T-helper 1 cell treated with Interleukin-12 subunit alpha and Interleukin-12 subunit beta and Interleukin-4 antibody, amounts not matched to agents 30 μg/mL and 1 μg/mL, for 36 hours (primary cell): ENCODE measurements around the gene PPP1R37.

ENCODE experiments used
- H3K27ac Mint-ChIP-seq: one replicate; pipeline ENCODE4 v1.8.0; 2021; ENCODE audit warnings: mild to moderate bottlenecking, mixed read lengths
- H3K27me3 Mint-ChIP-seq: one replicate; pipeline ENCODE4 v1.8.0; 2021; ENCODE audit warnings: low read depth, mixed read lengths
- H3K36me3 Mint-ChIP-seq: one replicate; pipeline ENCODE4 v1.8.0; 2021; ENCODE audit warnings: low read depth, mixed read lengths
- H3K4me1 Mint-ChIP-seq: one replicate; pipeline ENCODE4 v1.8.0; 2021; ENCODE audit warnings: low read depth, mixed read lengths
- H3K4me3 Mint-ChIP-seq: one replicate; pipeline ENCODE4 v1.8.0; 2021; ENCODE audit warnings: mild to moderate bottlenecking, moderate library complexity, mixed read lengths
- H3K9me3 Mint-ChIP-seq: one replicate; pipeline ENCODE4 v1.8.0; 2021; ENCODE audit warnings: mixed read lengths

Gene PPP1R37

DNA sequence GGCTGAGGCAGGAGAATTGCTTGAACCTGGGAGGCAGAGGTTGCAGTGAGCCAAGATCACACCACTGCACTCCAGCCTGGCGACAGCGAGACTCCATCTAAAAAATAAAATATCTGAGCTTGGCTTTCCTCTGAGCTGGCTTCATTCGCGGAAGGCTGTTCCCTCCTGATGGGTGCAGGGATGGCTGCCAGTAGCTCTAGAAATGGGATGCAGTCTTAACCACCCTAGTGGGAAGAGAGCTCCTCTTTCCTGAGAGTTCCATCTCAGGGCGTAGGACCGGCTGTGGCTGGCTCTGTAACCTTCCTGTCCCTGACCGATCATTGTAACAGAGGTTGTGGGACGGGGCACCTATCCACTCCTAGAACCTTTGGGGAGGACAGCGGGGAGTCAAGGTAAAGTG is 32.4 kb downstream of the PPP1R37 start:
- peaks cover 6% of the 10 kb centered on the region for H3K4me1 Mint-ChIP-seq
- no peaks in the 10 kb centered on the region for H3K27me3 Mint-ChIP-seq
- H3K27ac Mint-ChIP-seq, result no peak overlapping the region
- H3K9me3 Mint-ChIP-seq, result no peaks in the 10 kb centered on the region
- H3K4me3 Mint-ChIP-seq, result no peak overlapping the region
- no peaks in the 10 kb centered on the region for H3K36me3 Mint-ChIP-seq

DNA sequence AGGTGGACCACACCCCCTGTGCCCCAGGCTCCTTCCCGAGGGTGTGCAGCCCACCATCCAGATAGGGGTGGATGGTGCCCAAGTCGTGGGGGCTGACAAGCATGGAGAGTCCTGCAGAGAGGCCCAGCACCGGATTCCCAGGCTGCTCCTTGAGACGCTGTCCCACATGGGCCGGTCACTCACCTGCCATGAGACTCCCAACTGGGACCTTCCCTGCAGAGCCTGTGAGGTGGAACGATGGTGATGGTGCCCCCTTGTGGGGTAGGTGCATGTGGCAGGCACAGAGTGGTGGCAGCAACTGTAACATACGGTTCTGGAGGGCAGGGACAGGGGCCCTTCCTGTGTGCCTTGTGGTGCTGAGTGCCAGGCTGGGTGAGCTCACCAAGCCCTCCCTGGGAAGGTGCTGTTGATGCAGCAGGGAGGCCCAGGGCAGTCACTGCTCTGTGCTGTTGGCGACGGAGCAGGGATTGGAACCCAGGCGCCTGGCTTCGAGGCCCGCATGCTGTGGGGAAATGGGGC is 33.1 kb downstream of the PPP1R37 start:
- Mint-ChIP-seq H3K9me3 (no peaks in the 10 kb centered on the region), H3K27me3 (no peaks in the 10 kb centered on the region), H3K4me1 (peaks cover 4% of the 10 kb centered on the region), H3K36me3 (no peaks in the 10 kb centered on the region), H3K27ac (no peak overlapping the region), H3K4me3 (no peak overlapping the region)

DNA sequence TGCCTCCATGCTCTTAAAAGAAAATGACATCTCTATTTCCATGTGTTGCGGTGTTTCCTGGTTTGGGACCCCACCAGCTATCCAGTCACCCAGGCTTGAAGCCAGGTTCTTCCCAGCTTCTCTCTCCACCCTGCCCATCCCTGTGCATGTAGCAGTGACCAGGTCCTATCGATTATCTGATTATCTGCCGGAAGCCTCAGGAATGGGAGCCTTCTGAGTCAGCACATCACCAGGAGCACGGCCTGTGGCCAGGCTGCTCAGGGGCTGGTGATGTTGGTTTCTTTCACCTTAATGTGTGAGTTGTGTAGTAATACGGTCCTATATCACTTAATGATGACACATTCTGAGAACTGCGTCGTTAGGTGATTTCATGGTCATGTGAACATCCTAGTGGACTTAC is 33.7 kb downstream of the PPP1R37 start:
- peaks cover 2% of the 10 kb centered on the region for H3K4me1 Mint-ChIP-seq
- H3K27me3 Mint-ChIP-seq, result no peaks in the 10 kb centered on the region
- H3K9me3 Mint-ChIP-seq, result no peaks in the 10 kb centered on the region
- no peak overlapping the region for H3K4me3 Mint-ChIP-seq
- H3K27ac Mint-ChIP-seq, result no peak overlapping the region
- no peaks in the 10 kb centered on the region for H3K36me3 Mint-ChIP-seq

DNA sequence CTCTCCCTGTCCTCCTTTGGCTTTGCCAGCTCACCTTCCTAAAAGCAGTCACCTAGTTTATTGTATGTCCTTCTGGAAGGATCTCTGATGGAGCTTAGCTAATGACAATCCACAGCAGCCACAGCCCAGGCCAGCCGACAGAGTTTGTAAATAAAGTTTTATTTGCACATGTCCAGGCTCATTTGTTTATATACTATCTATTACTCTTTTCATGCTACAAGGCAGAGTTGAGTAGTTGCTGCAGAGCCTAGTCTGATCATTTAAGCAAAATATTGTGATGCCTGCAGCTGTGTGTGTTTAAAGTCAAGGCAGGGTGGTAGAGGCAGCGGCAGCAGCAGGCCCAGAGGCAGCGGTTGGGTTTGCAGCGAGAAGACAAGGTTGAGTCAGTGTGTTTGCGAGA is 35.2 kb downstream of the PPP1R37 start:
- H3K27ac Mint-ChIP-seq, result no peak overlapping the region
- peaks cover 2% of the 10 kb centered on the region for H3K4me1 Mint-ChIP-seq
- no peaks in the 10 kb centered on the region for H3K27me3 Mint-ChIP-seq
- no peaks in the 10 kb centered on the region for H3K9me3 Mint-ChIP-seq
- no peak overlapping the region for H3K4me3 Mint-ChIP-seq
- H3K36me3 Mint-ChIP-seq, result no peaks in the 10 kb centered on the region

DNA sequence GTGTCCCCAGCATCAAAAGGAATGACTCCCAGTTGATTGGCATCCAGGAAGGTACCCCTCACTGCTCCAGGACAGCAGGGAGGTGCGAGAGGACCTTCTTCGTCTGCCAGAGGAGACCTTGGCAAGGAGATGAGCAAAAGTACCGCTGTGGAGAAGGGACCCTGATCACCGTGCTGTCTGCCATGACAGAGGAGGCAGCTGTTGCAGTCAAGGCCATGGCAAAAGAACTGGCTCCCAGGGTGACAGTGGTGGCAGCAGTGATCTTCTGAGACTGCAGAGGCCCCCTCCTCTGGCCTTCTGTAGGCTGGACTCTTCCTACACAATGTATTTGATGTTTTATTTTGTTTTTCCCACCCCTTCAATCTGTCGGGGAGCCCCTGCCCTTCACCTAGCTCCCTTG is 35.8 kb downstream of the PPP1R37 start:
- peaks cover 2% of the 10 kb centered on the region for H3K4me1 Mint-ChIP-seq
- no peaks in the 10 kb centered on the region for H3K27me3 Mint-ChIP-seq
- H3K27ac Mint-ChIP-seq, result no peak overlapping the region
- H3K4me3 Mint-ChIP-seq, result no peak overlapping the region
- no peaks in the 10 kb centered on the region for H3K9me3 Mint-ChIP-seq
- H3K36me3 Mint-ChIP-seq, result no peaks in the 10 kb centered on the region

DNA sequence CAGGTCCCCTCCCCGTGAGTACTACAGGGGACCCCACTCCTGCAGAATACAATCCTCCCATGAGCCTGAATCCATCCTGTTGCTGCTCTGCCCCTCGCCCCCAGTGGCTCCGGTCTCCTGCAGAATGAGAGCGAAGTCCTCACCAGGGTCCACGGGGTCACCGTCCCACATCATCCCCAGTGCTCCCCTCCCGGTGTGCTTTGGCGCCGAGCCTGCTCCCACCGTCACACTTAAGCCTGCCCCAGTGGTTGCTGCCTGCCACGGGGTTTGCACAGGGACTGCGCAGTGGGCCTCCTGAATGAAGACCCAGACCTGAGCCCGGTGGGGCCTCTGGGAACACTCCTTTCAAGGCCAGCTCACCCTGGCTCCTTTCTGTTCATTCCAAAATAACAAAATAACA is 37.3 kb downstream of the PPP1R37 start:
- Mint-ChIP-seq H3K36me3 (no peaks in the 10 kb centered on the region), H3K27ac (no peak overlapping the region), H3K9me3 (no peaks in the 10 kb centered on the region), H3K4me1 (peaks cover 4% of the 10 kb centered on the region), H3K4me3 (no peak overlapping the region), H3K27me3 (no peaks in the 10 kb centered on the region)

DNA sequence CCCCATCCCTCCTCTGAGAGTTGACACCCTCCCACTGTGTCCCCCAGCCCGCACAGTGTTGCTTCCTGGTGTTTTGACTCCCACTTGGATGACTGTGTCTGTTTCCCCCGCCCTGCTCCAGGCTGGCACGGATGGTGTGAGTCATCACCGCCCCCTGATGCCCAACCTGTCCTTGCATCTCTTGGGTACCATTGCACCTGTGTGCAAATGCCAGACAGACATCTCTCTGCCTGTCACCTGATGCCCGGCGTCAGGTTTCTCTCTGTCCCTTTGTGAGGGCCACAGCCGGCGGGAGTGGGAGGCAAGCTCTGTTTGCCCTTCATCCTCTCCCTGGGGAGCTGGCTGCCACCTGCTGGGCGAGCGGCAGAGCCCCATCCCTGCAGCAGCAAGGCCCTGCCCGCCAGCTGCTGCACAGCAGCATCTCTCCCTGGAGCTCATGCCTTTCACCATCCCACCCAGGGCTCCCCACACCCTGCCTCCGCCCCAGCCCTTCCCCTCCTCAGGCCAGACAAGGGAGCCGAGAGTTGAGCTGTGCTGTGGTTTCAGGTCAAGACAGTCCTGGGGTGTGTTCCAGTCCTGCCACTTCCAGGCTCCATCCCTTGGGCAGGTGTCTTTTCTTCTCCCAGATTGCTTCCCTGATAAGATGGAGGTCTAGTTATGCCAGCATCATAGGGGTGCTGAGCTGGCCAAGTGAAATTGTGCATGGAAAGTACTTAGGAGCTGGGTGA is 38.1 kb downstream of the PPP1R37 start:
- Mint-ChIP-seq H3K27ac (no peak overlapping the region), H3K4me1 (peaks cover 2% of the 10 kb centered on the region), H3K36me3 (no peaks in the 10 kb centered on the region), H3K9me3 (no peaks in the 10 kb centered on the region), H3K27me3 (no peaks in the 10 kb centered on the region), H3K4me3 (no peak overlapping the region)

DNA sequence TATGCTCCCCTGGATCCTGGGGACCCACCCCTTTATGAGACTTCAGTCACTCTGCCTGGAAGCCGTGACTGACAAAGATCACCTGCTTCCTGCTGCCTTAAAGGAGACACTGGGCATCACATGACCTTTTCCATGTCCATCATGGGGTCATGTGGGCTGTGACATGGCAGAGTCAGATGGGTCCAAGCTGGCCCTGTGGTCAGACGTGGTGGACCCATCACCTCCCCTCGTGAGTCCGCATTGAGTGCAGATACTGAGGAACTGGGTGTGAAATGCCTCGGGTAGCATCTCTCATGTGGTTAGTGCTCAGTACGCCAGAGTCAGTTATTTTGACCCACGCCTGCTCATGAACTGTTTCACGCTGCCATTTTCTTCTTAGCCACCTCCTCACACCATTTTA is 40.7 kb downstream of the PPP1R37 start:
- Mint-ChIP-seq H3K4me1 (peaks cover 8% of the 10 kb centered on the region), H3K36me3 (no peaks in the 10 kb centered on the region), H3K9me3 (no peaks in the 10 kb centered on the region), H3K4me3 (no peak overlapping the region), H3K27me3 (no peaks in the 10 kb centered on the region), H3K27ac (no peak overlapping the region)

DNA sequence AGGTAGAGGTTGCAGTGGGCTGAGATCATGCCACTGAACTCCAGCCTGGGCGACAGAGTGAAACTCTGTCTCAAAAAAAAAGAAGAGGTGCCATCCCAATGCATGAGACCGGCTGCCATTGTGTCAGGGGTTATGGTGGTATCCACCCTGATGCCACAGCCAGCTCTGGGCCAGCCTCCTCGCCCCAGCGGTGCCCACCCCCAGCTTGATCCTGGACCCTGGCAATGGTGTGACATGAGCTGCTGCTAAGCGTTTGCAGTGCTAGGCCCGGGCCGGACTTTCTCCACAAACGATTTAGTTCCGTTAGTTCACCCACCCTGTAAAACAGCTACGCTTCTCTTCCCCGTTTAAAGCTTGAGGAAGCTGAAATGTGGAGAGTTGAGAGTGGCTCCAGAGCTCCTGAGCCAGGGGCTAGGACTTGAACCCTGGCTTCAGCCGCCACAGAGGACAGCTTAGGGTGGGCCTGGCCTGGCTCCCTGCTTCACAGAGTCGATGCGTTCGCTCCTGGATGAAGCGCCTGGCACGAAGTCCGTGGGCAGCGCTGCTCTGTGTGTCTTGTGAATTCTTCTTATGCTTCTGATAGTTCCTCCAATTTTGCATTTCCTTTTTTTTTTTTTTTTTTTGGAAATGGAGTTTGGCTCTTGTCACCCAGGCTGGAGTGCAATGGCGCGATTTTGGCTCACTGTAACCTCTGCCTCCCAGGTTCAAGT is 42.4 kb downstream of the PPP1R37 start:
- H3K36me3 Mint-ChIP-seq, result no peaks in the 10 kb centered on the region
- H3K9me3 Mint-ChIP-seq, result no peaks in the 10 kb centered on the region
- H3K4me1 Mint-ChIP-seq, result peaks cover 8% of the 10 kb centered on the region

DNA sequence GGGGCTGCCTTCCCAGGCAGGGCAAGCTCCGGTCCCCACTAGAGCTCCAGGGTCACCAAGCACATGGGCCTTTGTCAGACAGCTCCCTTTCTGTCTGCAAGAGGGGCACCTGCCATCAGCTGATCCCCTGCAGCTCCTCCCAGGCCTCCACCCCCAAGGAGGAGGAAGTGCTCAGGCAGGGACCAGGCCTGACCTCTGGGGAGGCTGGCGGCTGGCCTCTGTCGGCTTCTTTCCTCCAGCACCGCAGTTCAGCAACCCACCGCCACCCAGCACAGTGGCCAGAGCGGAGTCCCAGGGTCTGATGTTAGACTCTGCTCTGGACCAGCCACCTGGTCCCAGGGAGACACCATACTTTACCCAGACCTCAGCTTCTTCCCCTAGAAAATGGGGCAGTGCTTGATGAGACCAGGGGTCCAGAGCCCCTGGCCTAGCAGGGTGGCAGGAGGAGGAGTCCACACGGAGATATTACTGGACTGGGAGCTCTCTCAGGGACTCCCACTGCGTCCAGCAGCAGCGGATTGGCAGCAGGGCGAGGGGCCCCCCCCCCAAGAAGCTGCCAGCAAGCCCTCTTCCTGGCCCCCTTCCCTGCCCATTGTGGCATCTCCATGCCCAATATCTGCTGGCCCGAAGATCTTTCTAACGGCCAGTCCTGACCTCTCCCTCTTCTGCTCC is 43.7 kb downstream of the PPP1R37 start:
- H3K36me3 Mint-ChIP-seq, result peaks cover 2% of the 10 kb centered on the region
- no peak overlapping the region for H3K27ac Mint-ChIP-seq
- no peaks in the 10 kb centered on the region for H3K27me3 Mint-ChIP-seq
- H3K4me3 Mint-ChIP-seq, result no peak overlapping the region
- peaks cover 8% of the 10 kb centered on the region for H3K4me1 Mint-ChIP-seq
- no peaks in the 10 kb centered on the region for H3K9me3 Mint-ChIP-seq

More for the DNA sequence above, 42.4 kb downstream of the PPP1R37 start:
- Mint-ChIP-seq H3K27me3 (no peaks in the 10 kb centered on the region), H3K27ac (no peak overlapping the region), H3K4me3 (no peak overlapping the region)

DNA sequence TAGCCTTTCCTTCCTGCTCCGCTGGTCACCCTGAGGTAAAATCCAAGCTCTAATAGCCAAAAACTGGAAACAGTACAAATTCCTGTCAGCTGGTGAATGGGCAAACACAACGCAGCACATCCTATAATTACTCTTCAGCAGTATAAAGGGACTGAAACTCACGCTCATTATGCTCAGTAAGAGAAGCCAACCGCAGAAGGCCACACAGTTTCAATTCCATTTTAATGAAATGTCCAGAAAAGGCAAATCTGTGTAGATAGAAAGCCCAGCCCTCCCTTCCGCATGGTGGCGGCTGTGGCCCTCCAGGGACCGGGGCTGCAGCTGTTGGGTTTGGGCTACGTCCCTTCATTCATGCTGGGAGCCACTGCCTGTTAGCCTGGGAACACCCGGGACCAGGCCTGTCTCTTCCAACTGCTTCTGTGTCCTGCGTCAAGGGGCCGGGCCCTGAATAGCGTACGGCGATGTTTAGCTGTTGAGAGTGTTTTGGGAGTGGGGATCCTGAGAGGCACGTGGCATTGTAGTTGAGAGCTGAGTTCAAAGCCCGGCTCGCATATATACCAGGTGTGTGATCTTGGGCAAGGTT is 44.3 kb downstream of the PPP1R37 start:
- H3K27ac Mint-ChIP-seq, result no peak overlapping the region
- no peaks in the 10 kb centered on the region for H3K9me3 Mint-ChIP-seq
- no peak overlapping the region for H3K4me3 Mint-ChIP-seq
- H3K27me3 Mint-ChIP-seq, result no peaks in the 10 kb centered on the region
- peaks cover 2% of the 10 kb centered on the region for H3K36me3 Mint-ChIP-seq
- H3K4me1 Mint-ChIP-seq, result peaks cover 8% of the 10 kb centered on the region

DNA sequence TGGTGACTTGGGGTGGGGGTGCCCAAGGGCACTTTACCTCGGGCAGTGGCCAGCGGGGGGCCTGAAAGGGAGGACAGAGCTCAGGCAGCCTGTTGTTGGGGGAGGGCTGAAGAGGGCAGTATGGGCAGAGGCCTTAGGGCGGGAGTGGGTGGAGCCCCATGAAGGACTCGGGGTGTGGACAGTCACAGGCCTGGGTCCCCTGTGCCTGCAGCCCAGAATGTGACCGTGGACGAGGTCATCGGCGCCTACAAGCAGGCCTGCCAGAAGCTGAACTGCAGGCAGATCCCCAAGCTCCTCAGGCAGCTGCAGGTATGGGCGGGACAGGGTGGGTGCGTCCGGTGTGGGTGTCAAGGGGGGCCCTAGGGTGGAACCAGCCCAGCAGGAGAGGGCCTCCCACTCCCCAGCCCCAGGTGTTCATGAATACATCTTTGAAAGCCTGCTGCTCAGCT is 45.3 kb downstream of the PPP1R37 start:
- no peak overlapping the region for H3K4me3 Mint-ChIP-seq
- H3K27ac Mint-ChIP-seq, result no peak overlapping the region
- no peaks in the 10 kb centered on the region for H3K27me3 Mint-ChIP-seq
- peaks cover 8% of the 10 kb centered on the region for H3K4me1 Mint-ChIP-seq
- no peaks in the 10 kb centered on the region for H3K9me3 Mint-ChIP-seq
- H3K36me3 Mint-ChIP-seq, result peaks cover 6% of the 10 kb centered on the region

DNA sequence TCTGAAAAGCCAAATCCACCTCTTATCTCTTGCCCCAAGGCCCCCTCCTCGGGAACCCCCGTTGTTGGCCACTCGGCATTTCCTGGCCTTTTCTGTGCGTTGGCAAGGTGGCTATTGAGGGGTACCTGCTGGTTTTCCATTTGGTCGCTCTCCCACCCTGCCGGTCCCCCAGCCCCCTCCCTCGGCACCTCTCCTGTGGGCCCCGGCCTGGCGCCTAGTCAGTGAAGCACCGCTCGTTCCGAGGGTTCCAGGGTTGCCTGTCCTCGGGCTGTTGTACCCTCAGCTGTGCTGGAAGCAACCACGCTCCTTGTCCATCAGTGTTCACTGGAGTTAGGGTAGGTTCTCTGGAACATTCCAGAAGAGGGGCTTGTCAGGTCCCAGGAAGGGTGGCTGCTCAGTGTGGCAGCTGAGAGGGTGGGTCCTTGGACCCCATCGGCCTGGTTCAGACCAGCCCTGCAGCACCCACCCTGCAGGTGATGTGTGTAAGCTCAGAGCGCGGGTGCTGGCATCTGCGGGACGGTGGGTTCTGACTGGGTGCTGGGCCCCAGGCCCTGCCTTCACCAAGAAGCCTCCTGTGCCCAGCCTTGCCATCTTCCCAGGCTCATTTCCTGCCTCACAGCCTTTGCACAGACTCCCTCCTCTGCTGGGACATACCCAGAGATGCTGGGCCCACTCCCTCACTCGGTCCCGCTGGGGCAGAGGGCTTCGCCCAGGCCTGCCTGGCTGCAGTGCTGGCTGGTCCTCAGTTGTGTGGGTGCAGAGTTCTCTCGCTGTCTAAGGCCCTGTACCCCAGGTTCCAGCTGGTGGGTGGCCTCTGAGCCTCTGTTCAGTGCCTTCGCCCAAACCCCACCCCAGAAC is 46.5 kb downstream of the PPP1R37 start:
- H3K27ac Mint-ChIP-seq, result no peak overlapping the region
- no peaks in the 10 kb centered on the region for H3K27me3 Mint-ChIP-seq
- no peaks in the 10 kb centered on the region for H3K9me3 Mint-ChIP-seq
- H3K4me3 Mint-ChIP-seq, result no peak overlapping the region
- peaks cover 6% of the 10 kb centered on the region for H3K4me1 Mint-ChIP-seq
- peaks cover 6% of the 10 kb centered on the region for H3K36me3 Mint-ChIP-seq

DNA sequence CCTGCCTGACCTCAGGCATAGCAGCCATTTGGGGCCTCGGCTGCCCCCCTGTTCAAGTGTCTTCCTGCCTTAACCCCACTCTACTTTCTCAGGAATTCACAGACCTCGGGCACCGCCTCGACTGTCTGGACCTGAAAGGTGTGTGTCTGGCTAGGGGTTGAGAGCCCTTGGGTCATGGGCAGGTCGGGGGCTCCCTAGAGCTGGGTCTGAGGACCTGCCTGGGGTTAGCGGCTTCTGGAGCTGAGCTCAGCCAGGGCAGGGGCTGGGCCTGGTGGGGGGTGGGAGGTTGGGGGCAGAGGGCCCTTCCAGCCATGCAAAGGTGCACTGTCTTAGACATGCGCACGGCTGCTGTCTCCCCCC is 47.1 kb downstream of the PPP1R37 start:
- Mint-ChIP-seq H3K4me3 (no peak overlapping the region), H3K36me3 (peaks cover 6% of the 10 kb centered on the region), H3K27ac (no peak overlapping the region), H3K4me1 (peaks cover 6% of the 10 kb centered on the region), H3K27me3 (no peaks in the 10 kb centered on the region), H3K9me3 (no peaks in the 10 kb centered on the region)
